ENCODE measurements around the gene SRGAP2B. TPM values are rescaled to one million over a fixed set of nuclear protein-coding genes. Genes with fewer than 3 reads are reported as not detected.
"Not testable (repeated sequence)": the region's sequence is repeated elsewhere in the genome, so short reads cannot be mapped to it uniquely, and the experiment has no call there.

The SRGAP2B gene
- total and polyA plus RNA-seq, 4 experiments from 2014 or later = 0.76 to 28.5 (median 14.3) TPM

GRCh38 chr1:145011811-145012210, 83.3 kb downstream of the SRGAP2B start:
- H3K27me3 Mint-ChIP-seq; H3K36me3 ChIP-seq (ENCODE audit: insufficient read depth, low read length); H3K27me3 ChIP-seq (ENCODE audit: insufficient read depth, low read length); H3K9me3 Mint-ChIP-seq; H3K4me3 Mint-ChIP-seq; H3K4me1 Mint-ChIP-seq; DNase-seq; H3K9me3 ChIP-seq (ENCODE audit: control insufficient read depth in 1 of 2, low read length in 2 of 2); CTCF ChIA-PET (ENCODE audit: partially characterized antibody); H3K4me1 ChIP-seq (ENCODE audit: insufficient read depth, low read length); intact Hi-C loops (cut with micrococcal nuclease); H3K4me3 ChIP-seq (ENCODE audit: low read length in 2 of 2); H3K27ac ChIP-seq (ENCODE audit: low read depth, low read length); H3K27ac Mint-ChIP-seq; H3K36me3 Mint-ChIP-seq; POLR2A ChIA-PET (ENCODE audit: partially characterized antibody): not testable (repeated sequence)

DNA sequence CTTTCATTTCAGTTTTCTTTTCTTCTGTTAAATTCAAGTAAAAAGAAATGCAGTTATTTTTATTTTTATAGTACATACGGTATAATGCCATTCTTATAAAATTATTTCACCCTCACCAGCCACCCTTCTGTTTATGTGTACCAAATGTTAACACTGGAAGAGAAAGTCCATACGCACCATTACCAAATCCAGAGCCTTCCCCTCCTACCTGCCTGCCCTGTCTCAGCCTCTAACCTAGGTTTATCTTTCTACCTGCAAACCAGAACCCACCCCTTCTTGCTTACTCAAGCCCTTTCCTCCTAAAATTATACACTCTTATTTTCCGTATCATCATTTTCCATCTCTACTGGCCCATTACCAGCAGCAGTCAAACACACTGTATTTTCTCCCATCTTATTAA, 84.5 kb downstream of the SRGAP2B start:
- CTCF ChIA-PET (ENCODE audit: partially characterized antibody); H3K27me3 Mint-ChIP-seq; H3K4me1 Mint-ChIP-seq; H3K4me3 ChIP-seq (ENCODE audit: low read length in 2 of 2); intact Hi-C loops (cut with micrococcal nuclease); H3K36me3 Mint-ChIP-seq; H3K27me3 ChIP-seq (ENCODE audit: insufficient read depth, low read length); H3K27ac ChIP-seq (ENCODE audit: low read depth, low read length); POLR2A ChIA-PET (ENCODE audit: partially characterized antibody); H3K9me3 Mint-ChIP-seq; H3K4me1 ChIP-seq (ENCODE audit: insufficient read depth, low read length); DNase-seq; H3K36me3 ChIP-seq (ENCODE audit: insufficient read depth, low read length); H3K27ac Mint-ChIP-seq; H3K9me3 ChIP-seq (ENCODE audit: control insufficient read depth in 1 of 2, low read length in 2 of 2): not testable (repeated sequence)
- peak overlapping the region in 2 of 8 donors; percentile 32 to 48 for H3K4me3 Mint-ChIP-seq

DNA sequence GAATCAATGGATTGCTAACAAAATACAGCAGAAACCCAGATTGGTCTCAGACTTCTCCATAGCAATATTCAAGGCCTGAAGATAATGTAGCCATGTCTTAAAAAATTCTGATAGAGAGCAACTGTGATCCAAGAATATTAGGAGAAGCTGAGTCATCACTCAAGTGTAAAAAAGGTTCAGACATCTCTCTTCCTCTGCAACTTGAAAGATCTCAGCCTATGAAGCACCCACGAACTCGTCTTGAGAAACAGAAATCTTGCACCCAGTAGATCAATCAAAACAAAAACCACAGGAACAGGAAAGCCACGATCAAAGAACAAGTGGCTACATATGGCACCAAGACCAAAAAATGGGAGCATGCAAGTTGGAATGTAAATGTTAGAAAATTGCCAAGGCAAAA, 85.2 kb downstream of the SRGAP2B start:
- H3K36me3 Mint-ChIP-seq; H3K27me3 ChIP-seq (ENCODE audit: insufficient read depth, low read length); intact Hi-C loops (cut with micrococcal nuclease); H3K9me3 ChIP-seq (ENCODE audit: control insufficient read depth in 1 of 2, low read length in 2 of 2); H3K9me3 Mint-ChIP-seq; H3K36me3 ChIP-seq (ENCODE audit: insufficient read depth, low read length); H3K27ac ChIP-seq (ENCODE audit: low read depth, low read length); H3K4me1 ChIP-seq (ENCODE audit: insufficient read depth, low read length); H3K4me3 ChIP-seq (ENCODE audit: low read length in 2 of 2); CTCF ChIA-PET (ENCODE audit: partially characterized antibody); H3K27me3 Mint-ChIP-seq; POLR2A ChIA-PET (ENCODE audit: partially characterized antibody); H3K4me1 Mint-ChIP-seq: not testable (repeated sequence)
- peak in 4 of 5 donors; percentile 0 to 14 (median 9) for DNase-seq
- peak overlapping the region in 1 of 7 donors; percentile 42 for H3K27ac Mint-ChIP-seq
- peak overlapping the region in 5 of 8 donors; percentile 36 to 75 (median 71) for H3K4me3 Mint-ChIP-seq

- not testable (repeated sequence) for H3K4me1 Mint-ChIP-seq
Measured at GRCh38 chr1:145008388-145008787, 86.7 kb downstream of the SRGAP2B start.

GRCh38 chr1:145005142-145005541, 90.0 kb downstream of the SRGAP2B start:
- intact Hi-C loops (cut with micrococcal nuclease); H3K9me3 ChIP-seq (ENCODE audit: control insufficient read depth in 1 of 2, low read length in 2 of 2); H3K4me1 Mint-ChIP-seq; H3K36me3 Mint-ChIP-seq; POLR2A ChIA-PET (ENCODE audit: partially characterized antibody); H3K27ac ChIP-seq (ENCODE audit: low read depth, low read length); H3K27ac Mint-ChIP-seq; H3K36me3 ChIP-seq (ENCODE audit: insufficient read depth, low read length); H3K4me3 Mint-ChIP-seq; DNase-seq; CTCF ChIA-PET (ENCODE audit: partially characterized antibody); H3K9me3 Mint-ChIP-seq; H3K4me3 ChIP-seq (ENCODE audit: low read length in 2 of 2); H3K27me3 ChIP-seq (ENCODE audit: insufficient read depth, low read length); H3K4me1 ChIP-seq (ENCODE audit: insufficient read depth, low read length); H3K27me3 Mint-ChIP-seq: not testable (repeated sequence)

More at GRCh38 chr1:145008388-145008787, 86.7 kb downstream of the SRGAP2B start:
- CTCF ChIA-PET (ENCODE audit: partially characterized antibody); H3K36me3 Mint-ChIP-seq; H3K4me1 ChIP-seq (ENCODE audit: insufficient read depth, low read length); H3K4me3 Mint-ChIP-seq; H3K9me3 ChIP-seq (ENCODE audit: control insufficient read depth in 1 of 2, low read length in 2 of 2); H3K9me3 Mint-ChIP-seq; H3K27ac ChIP-seq (ENCODE audit: low read depth, low read length); H3K36me3 ChIP-seq (ENCODE audit: insufficient read depth, low read length); POLR2A ChIA-PET (ENCODE audit: partially characterized antibody); H3K27me3 Mint-ChIP-seq; H3K27ac Mint-ChIP-seq; H3K27me3 ChIP-seq (ENCODE audit: insufficient read depth, low read length); DNase-seq; H3K4me3 ChIP-seq (ENCODE audit: low read length in 2 of 2); intact Hi-C loops (cut with micrococcal nuclease): not testable (repeated sequence)

- POLR2A ChIA-PET (ENCODE audit: partially characterized antibody); H3K4me3 ChIP-seq (ENCODE audit: low read length in 2 of 2); H3K27me3 ChIP-seq (ENCODE audit: insufficient read depth, low read length); DNase-seq; H3K4me1 Mint-ChIP-seq; H3K36me3 ChIP-seq (ENCODE audit: insufficient read depth, low read length); intact Hi-C loops (cut with micrococcal nuclease); H3K4me1 ChIP-seq (ENCODE audit: insufficient read depth, low read length); CTCF ChIA-PET (ENCODE audit: partially characterized antibody); H3K27me3 Mint-ChIP-seq; H3K9me3 Mint-ChIP-seq; H3K27ac Mint-ChIP-seq; H3K27ac ChIP-seq (ENCODE audit: low read depth, low read length); H3K36me3 Mint-ChIP-seq; H3K9me3 ChIP-seq (ENCODE audit: control insufficient read depth in 1 of 2, low read length in 2 of 2); H3K4me3 Mint-ChIP-seq: not testable (repeated sequence)
Measured at GRCh38 chr1:145001381-145001780, 93.7 kb downstream of the SRGAP2B start.

DNA sequence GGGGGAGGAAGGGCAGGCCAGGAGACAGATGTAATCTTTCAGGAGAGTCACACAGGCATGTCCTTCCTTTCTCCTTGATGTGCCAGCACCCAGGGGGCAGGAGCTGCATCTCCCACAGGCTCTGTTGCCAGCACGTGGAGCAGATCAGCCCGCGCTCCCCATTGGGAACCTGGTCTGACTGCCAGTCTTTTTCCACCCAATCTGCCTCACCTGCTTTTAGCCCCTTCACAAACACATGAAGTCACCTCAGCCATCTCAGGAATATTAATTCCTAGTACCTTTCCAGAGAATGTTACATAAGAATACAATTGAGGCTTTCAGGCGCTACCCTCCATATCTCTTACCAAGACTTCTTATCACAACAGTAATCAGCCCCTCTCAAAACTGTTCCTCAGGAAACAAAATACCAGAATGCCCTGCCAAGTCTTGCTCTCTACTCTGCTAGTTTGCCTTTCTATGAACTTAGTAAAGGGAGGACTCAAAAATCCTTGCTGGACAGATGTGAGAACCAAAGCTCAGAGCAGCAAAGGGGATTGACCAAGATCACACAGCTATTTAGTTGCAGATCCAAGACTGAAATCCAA, 94.3 kb downstream of the SRGAP2B start:
- H3K4me1 Mint-ChIP-seq; H3K36me3 ChIP-seq (ENCODE audit: insufficient read depth, low read length); H3K4me1 ChIP-seq (ENCODE audit: insufficient read depth, low read length); H3K9me3 Mint-ChIP-seq; DNase-seq; H3K9me3 ChIP-seq (ENCODE audit: control insufficient read depth in 1 of 2, low read length in 2 of 2); H3K27me3 ChIP-seq (ENCODE audit: insufficient read depth, low read length); H3K27ac Mint-ChIP-seq; CTCF ChIA-PET (ENCODE audit: partially characterized antibody); POLR2A ChIA-PET (ENCODE audit: partially characterized antibody); H3K36me3 Mint-ChIP-seq; intact Hi-C loops (cut with micrococcal nuclease); H3K27ac ChIP-seq (ENCODE audit: low read depth, low read length); H3K27me3 Mint-ChIP-seq; H3K4me3 ChIP-seq (ENCODE audit: low read length in 2 of 2); H3K4me3 Mint-ChIP-seq: not testable (repeated sequence)

DNA sequence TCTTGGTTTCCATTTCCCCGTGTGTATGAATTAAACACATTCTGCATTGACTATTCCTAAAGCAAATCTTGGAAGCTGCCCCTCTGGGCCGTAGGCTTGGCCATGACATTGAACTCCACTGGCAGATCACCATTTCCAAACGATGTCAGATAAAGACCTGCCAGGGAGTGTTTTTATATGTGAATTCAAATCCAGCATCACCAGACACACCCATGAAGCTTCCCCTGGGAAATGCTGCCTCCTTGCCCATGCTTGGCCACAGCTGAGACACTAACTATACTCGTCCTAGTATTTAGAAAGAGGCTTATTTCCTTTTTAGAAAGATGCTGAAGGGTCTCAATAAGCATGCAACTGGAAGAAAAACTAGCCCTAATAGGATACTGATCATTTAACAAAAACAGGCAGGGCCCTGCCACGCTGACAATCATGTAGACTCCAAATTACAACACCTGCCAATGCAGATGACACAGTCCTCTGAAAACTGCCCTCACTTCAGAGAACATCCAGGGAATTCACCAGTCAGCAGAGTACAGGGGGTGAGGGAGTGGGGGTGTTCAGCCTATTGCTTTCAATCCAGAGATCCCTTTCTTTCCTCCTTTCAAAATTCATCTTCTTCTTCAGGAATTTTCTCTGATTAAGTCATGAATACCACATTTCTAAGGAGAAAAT, 94.9 kb downstream of the SRGAP2B start:
- DNase-seq; H3K4me1 Mint-ChIP-seq; H3K27ac Mint-ChIP-seq; H3K27me3 ChIP-seq (ENCODE audit: insufficient read depth, low read length); H3K9me3 Mint-ChIP-seq; H3K27me3 Mint-ChIP-seq; intact Hi-C loops (cut with micrococcal nuclease); H3K4me3 ChIP-seq (ENCODE audit: low read length in 2 of 2); H3K27ac ChIP-seq (ENCODE audit: low read depth, low read length); CTCF ChIA-PET (ENCODE audit: partially characterized antibody); H3K4me3 Mint-ChIP-seq; H3K36me3 Mint-ChIP-seq; H3K9me3 ChIP-seq (ENCODE audit: control insufficient read depth in 1 of 2, low read length in 2 of 2); H3K36me3 ChIP-seq (ENCODE audit: insufficient read depth, low read length); POLR2A ChIA-PET (ENCODE audit: partially characterized antibody); H3K4me1 ChIP-seq (ENCODE audit: insufficient read depth, low read length): not testable (repeated sequence)
